HFF-Myc (cell line): ENCODE results near the gene CCDC154.
A peak's percentile ranks its signal among the peaks of the same experiment; 100 is the strongest.

ENCODE experiments used
- DNase-seq: peaks from one replicate; pipeline ENCODE4 v3.0.0-alpha.2; 2011; ENCODE audit warnings: low read depth; ENCODE audit errors: extremely low read depth
- H3K4me3 ChIP-seq: replicated peaks from 2 replicates; pipeline ENCODE4 v1.5.1; 2011; ENCODE audit warnings: low read depth, mild to moderate bottlenecking, control low read depth, low read length
- CTCF ChIP-seq: IDR thresholded peaks from 2 replicates; pipeline ENCODE4 v1.5.1; 2012; ENCODE audit warnings: mild to moderate bottlenecking, low read depth, low read length, control low read depth; ENCODE audit errors: missing control alignments

Gene CCDC154

GRCh38 chr16:1459967-1460366, 15.6 kb upstream of the CCDC154 start:
- TF ChIP-seq CTCF: no peak
- H3K4me3 ChIP-seq: no peak overlapping the region
- no peak for DNase-seq

DNA sequence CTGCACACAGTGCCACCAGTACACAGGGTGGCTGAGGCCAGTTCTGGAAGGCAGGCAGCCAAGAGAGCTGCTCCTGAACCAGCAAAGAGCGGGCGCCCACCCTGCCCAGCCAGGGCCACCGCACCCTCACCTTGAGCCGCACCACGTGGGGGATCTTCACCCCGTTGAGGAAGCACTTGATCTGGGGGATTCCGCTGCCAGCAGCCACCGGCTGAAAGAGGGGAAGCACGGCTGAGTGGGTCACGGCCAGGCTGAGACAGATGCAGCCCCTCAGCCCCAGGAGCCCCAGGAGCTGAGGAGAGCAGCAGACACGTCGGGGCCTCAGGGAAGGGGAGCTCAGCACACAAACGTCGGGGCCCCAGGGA, 14.6 kb upstream of the CCDC154 start:
- no peak for DNase-seq
- no peak overlapping the region for H3K4me3 ChIP-seq
- no peak for TF ChIP-seq CTCF

- TF ChIP-seq CTCF: no peak
- peak; percentile 25 for DNase-seq
- no peak overlapping the region for H3K4me3 ChIP-seq
These were observed 14.1 kb upstream of the CCDC154 start for GRCh38 chr16:1458336-1458976.

- no peak for DNase-seq
- no peak for TF ChIP-seq CTCF
- H3K4me3 ChIP-seq: no peak overlapping the region
These were observed 13.3 kb upstream of the CCDC154 start for GRCh38 chr16:1457489-1458245.

- TF ChIP-seq CTCF: no peak
- DNase-seq: no peak
- no peak overlapping the region for H3K4me3 ChIP-seq
These were observed 12.6 kb upstream of the CCDC154 start for GRCh38 chr16:1456951-1457350.

GRCh38 chr16:1455190-1456171, 11.1 kb upstream of the CCDC154 start:
- DNase-seq: no peak
- no peak overlapping the region for H3K4me3 ChIP-seq
- no peak for TF ChIP-seq CTCF
